ENCODE measurements around the gene QSER1. TPM values are rescaled to one million over a fixed set of nuclear protein-coding genes. Genes with fewer than 3 reads are reported as not detected.
"Not testable (repeated sequence)": the region's sequence is repeated elsewhere in the genome, so short reads cannot be mapped to it uniquely, and the experiment has no call there.

QSER1 gene
- total and polyA plus RNA-seq, 9 of the 15 experiments (the other 6 are each of a cell fraction or from before 2014, with no cell fraction given), result 5.8 to 33.6 (median 22.3) TPM

- WGBS (ENCODE audit: insufficient coverage, low coverage, missing lambda C conversion rate), result 89% methylated on average over 1 of the region's 1 CpG
- H4K20me1 ChIP-seq (replicated peaks; ENCODE audit: control insufficient read depth, insufficient read depth, low read length); H3K9me3 ChIP-seq (replicated peaks; ENCODE audit: control insufficient read depth, insufficient read depth, low read depth, low read length); H3K4me3 ChIP-seq; FAIRE-seq; ATAC-seq; H3K9ac ChIP-seq (ENCODE audit: insufficient read depth in 1 of 2, low read depth in 2 of 2, low read length in 2 of 2); intact Hi-C loops (cut with micrococcal nuclease); H3K27ac ChIP-seq (ENCODE audit: extremely low read depth, low read depth, low read length); H3K4me1 ChIP-seq (replicated peaks in 1 of 2; ENCODE audit: control insufficient read depth in 2 of 2, insufficient read depth in 2 of 2, low read length in 2 of 2); DNase-seq (ENCODE audit: extremely low read depth in 1 of 4, low spot score in 3 of 4); H3K27me3 ChIP-seq (ENCODE audit: control insufficient read depth in 2 of 2, insufficient read depth in 2 of 2, low read length in 2 of 2); BruUV-seq (replicated peaks); H2AFZ ChIP-seq (ENCODE audit: low read depth, low read length); H3K4me2 ChIP-seq (ENCODE audit: insufficient read depth, low read length); H3K9me1 ChIP-seq (ENCODE audit: control insufficient read depth, insufficient read depth, low read length); in situ Hi-C loops (cut with MboI); CTCF ChIA-PET (ENCODE audit: low intra/inter-chr PET ratio): not testable (repeated sequence)
- Histone ChIP-seq H3K79me2 (ENCODE audit: control insufficient read depth, insufficient read depth, low read length) (peaks cover 53% of the 10 kb centered on the region; the same call in 2 of the 3 replicates), H3K36me3 (ENCODE audit: control insufficient read depth, insufficient read depth, low read length) (peaks cover 77% of the 10 kb centered on the region)
- peak; percentile 77 for TF ChIP-seq ZNF146 (CRISPR knock-in tag; IDR thresholded peaks at IDR 0.05; ENCODE audit: unreplicated experiment)
- TF ChIP-seq BCOR (IDR thresholded peaks at IDR 0.05), result peak; percentile 16; the same call in 1 of the 2 replicates
- POLR2A ChIA-PET, result interaction anchor here (0.7 to 1.0 kb wide), 3 partner anchors 10 to 35 kb away, joined by 3 read pairs; no protein-coding TSS in a partner anchor
Observed at GRCh38 chr11:32936178-32936577, 43.6 kb downstream of the QSER1 start.

GRCh38 chr11:32937283-32937682 is 44.7 kb downstream of the QSER1 start:
- H3K27me3 ChIP-seq (ENCODE audit: control insufficient read depth in 2 of 2, insufficient read depth in 2 of 2, low read length in 2 of 2); in situ Hi-C loops (cut with MboI); CTCF ChIA-PET (ENCODE audit: low intra/inter-chr PET ratio); H4K20me1 ChIP-seq (replicated peaks; ENCODE audit: control insufficient read depth, insufficient read depth, low read length); H3K4me1 ChIP-seq (replicated peaks in 1 of 2; ENCODE audit: control insufficient read depth in 2 of 2, insufficient read depth in 2 of 2, low read length in 2 of 2); intact Hi-C loops (cut with micrococcal nuclease); ATAC-seq; H3K9ac ChIP-seq (ENCODE audit: insufficient read depth in 1 of 2, low read depth in 2 of 2, low read length in 2 of 2); FAIRE-seq; BruUV-seq (replicated peaks); H3K27ac ChIP-seq (ENCODE audit: extremely low read depth, low read depth, low read length); H3K9me3 ChIP-seq (replicated peaks; ENCODE audit: control insufficient read depth, insufficient read depth, low read depth, low read length); H2AFZ ChIP-seq (ENCODE audit: low read depth, low read length); H3K4me3 ChIP-seq; H3K4me2 ChIP-seq (ENCODE audit: insufficient read depth, low read length); H3K9me1 ChIP-seq (ENCODE audit: control insufficient read depth, insufficient read depth, low read length); DNase-seq (ENCODE audit: extremely low read depth in 1 of 4, low spot score in 3 of 4): not testable (repeated sequence)
- POLR2A ChIA-PET, result interaction anchor here (0.6 to 0.8 kb wide), 2 partner anchors 13 to 44 kb away, joined by 3 to 4 read pairs; no protein-coding TSS in a partner anchor
- peak; percentile 62 for TF ChIP-seq ZNF121 (CRISPR knock-in tag; conservative IDR thresholded peaks at IDR 0.05)
- Histone ChIP-seq H3K36me3 (ENCODE audit: control insufficient read depth, insufficient read depth, low read length) (peaks cover 66% of the 10 kb centered on the region), H3K79me2 (ENCODE audit: control insufficient read depth, insufficient read depth, low read length) (peaks cover 53% of the 10 kb centered on the region; the same call in 2 of the 3 replicates)
- WGBS (ENCODE audit: insufficient coverage, low coverage, missing lambda C conversion rate), result 93% methylated on average over 3 of the region's 3 CpGs
